ENCODE results near the gene FKBP4. TPM values are rescaled to one million over a fixed set of nuclear protein-coding genes. Genes with fewer than 3 reads are reported as not detected.

The FKBP4 gene
- total and polyA plus RNA-seq, 2 of the 13 experiments (the other 11 are each of a cell fraction or from before 2014, with no cell fraction given): 25.7 to 66.1 TPM

DNA sequence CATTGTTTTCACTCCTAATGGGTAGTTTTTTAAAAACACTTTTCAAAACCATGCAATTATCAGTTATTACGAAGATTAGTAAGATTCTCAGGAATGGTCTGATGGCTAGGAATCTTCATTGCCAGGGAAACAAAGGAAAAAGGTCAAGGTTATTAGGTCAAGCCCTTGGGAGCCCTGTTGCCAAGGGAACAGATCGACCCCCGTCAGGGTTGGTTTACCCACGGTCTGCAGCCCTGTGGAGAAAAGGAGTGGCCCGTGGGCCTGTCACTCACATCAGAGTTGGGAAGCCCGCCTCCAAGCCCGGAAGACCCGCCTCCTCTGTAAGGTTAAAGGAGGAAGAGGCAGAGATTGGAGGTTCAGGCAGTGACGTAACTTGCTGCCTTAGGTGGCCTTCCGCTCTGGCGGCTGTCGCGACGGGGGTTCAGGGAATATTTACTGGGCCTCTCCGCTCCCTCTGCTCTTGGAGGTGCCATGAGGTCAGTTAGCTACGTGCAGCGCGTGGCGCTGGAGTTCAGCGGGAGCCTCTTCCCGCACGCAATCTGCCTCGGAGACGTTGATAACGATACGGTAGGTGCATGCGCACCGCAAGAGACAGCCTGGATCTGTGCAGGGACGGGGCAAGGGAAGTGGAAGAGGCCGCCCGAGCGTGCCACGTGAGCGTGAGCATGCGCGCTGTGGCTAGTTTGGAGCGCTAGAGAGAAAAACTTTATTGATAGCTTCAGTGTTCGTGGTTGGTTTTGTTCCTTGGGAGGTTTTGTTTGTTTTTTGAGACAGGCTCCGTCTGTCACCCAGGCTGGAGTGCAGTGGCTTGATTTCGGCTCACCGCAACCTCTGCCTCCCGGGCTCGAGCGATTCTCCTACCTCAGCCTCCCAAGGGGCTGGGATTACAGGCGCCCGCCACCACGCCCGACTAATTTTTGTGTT, 17.8 kb downstream of the FKBP4 start, which contains the start of gene ITFG2 (continued):
- TF ChIP-seq RFXAP (CRISPR knock-in tag; IDR thresholded peaks at IDR 0.05; ENCODE audit: borderline replicate concordance) (peak; percentile 93), ZNF207 (IDR thresholded peaks at IDR 0.05; ENCODE audit: borderline replicate concordance) (no peak), ZNF460 (CRISPR knock-in tag; IDR thresholded peaks at IDR 0.05; ENCODE audit: borderline replicate concordance) (peak; percentile 43; the same call in 1 of the 2 replicates), ISX (CRISPR knock-in tag; conservative IDR thresholded peaks at IDR 0.05) (no peak), PHF20 (CRISPR knock-in tag; IDR thresholded peaks at IDR 0.05) (peak; percentile 98), ZFX (CRISPR knock-in tag; IDR thresholded peaks at IDR 0.05; ENCODE audit: low read depth) (peak; percentile 100), ZNF747 (CRISPR knock-in tag; IDR thresholded peaks at IDR 0.05; ENCODE audit: borderline replicate concordance) (0 out of 2 replicates have a peak, but pooled peaks have one; percentile 77), ZMYM2 (CRISPR knock-in tag; IDR thresholded peaks at IDR 0.05) (no peak), ZNF891 (CRISPR knock-in tag; IDR thresholded peaks at IDR 0.05) (peak; percentile 86; the same call in 1 of the 2 replicates), DNMT1 (CRISPR knock-in tag; IDR thresholded peaks at IDR 0.05) (peak; percentile 77; the same call in 1 of the 2 replicates), CENPT (CRISPR knock-in tag; IDR thresholded peaks at IDR 0.05; ENCODE audit: low read depth) (no peak), NKX3-1 (CRISPR knock-in tag; IDR thresholded peaks at IDR 0.05) (peak; percentile 88; the same call in 1 of the 2 replicates), SP4 (CRISPR knock-in tag; IDR thresholded peaks at IDR 0.05) (peak; percentile 67; the same call in 1 of the 2 replicates), GATAD2A (CRISPR knock-in tag; IDR thresholded peaks at IDR 0.05) (peak; percentile 51; the same call in 1 of the 2 replicates), ZNF34 (CRISPR knock-in tag; IDR thresholded peaks at IDR 0.05; ENCODE audit: borderline replicate concordance) (peak; percentile 75; the same call in 1 of the 2 replicates), JARID2 (CRISPR knock-in tag; IDR thresholded peaks at IDR 0.05; ENCODE audit: insufficient replicate concordance) (no peak)
- TF ChIP-seq, protein P1, sequence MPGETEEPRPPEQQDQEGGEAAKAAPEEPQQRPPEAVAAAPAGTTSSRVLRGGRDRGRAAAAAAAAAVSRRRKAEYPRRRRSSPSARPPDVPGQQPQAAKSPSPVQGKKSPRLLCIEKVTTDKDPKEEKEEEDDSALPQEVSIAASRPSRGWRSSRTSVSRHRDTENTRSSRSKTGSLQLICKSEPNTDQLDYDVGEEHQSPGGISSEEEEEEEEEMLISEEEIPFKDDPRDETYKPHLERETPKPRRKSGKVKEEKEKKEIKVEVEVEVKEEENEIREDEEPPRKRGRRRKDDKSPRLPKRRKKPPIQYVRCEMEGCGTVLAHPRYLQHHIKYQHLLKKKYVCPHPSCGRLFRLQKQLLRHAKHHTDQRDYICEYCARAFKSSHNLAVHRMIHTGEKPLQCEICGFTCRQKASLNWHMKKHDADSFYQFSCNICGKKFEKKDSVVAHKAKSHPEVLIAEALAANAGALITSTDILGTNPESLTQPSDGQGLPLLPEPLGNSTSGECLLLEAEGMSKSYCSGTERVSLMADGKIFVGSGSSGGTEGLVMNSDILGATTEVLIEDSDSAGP (CRISPR knock-in tag; IDR thresholded peaks at IDR 0.05; ENCODE audit: borderline replicate concordance): peak; percentile 90
- TF ChIP-seq, protein P2, sequence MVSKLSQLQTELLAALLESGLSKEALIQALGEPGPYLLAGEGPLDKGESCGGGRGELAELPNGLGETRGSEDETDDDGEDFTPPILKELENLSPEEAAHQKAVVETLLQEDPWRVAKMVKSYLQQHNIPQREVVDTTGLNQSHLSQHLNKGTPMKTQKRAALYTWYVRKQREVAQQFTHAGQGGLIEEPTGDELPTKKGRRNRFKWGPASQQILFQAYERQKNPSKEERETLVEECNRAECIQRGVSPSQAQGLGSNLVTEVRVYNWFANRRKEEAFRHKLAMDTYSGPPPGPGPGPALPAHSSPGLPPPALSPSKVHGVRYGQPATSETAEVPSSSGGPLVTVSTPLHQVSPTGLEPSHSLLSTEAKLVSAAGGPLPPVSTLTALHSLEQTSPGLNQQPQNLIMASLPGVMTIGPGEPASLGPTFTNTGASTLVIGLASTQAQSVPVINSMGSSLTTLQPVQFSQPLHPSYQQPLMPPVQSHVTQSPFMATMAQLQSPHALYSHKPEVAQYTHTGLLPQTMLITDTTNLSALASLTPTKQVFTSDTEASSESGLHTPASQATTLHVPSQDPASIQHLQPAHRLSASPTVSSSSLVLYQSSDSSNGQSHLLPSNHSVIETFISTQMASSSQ (IDR thresholded peaks at IDR 0.05; ENCODE audit: low read depth): peak; percentile 50
- TF ChIP-seq, protein P2 (CRISPR knock-in tag; IDR thresholded peaks at IDR 0.05; ENCODE audit: borderline replicate concordance): peak; percentile 72; the same call in 1 of the 2 replicates
- TF ChIP-seq, protein P3, sequence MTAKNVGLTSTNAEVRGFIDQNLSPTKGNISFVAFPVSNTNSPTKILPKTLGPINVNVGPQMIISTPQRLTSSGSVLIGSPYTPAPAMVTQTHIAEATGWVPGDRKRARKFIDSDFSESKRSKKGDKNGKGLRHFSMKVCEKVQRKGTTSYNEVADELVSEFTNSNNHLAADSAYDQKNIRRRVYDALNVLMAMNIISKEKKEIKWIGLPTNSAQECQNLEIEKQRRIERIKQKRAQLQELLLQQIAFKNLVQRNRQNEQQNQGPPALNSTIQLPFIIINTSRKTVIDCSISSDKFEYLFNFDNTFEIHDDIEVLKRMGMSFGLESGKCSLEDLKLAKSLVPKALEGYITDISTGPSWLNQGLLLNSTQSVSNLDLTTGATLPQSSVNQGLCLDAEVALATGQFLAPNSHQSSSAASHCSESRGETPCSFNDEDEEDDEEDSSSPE (CRISPR knock-in tag; IDR thresholded peaks at IDR 0.05): peak; percentile 66
- TF ChIP-seq, protein P4, sequence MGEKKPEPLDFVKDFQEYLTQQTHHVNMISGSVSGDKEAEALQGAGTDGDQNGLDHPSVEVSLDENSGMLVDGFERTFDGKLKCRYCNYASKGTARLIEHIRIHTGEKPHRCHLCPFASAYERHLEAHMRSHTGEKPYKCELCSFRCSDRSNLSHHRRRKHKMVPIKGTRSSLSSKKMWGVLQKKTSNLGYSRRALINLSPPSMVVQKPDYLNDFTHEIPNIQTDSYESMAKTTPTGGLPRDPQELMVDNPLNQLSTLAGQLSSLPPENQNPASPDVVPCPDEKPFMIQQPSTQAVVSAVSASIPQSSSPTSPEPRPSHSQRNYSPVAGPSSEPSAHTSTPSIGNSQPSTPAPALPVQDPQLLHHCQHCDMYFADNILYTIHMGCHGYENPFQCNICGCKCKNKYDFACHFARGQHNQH (CRISPR knock-in tag; IDR thresholded peaks at IDR 0.05): peak; percentile 84; the same call in 1 of the 2 replicates

Data from HepG2 (cell line).